Measurements from ENCODE around the gene SPTB.

- TF ChIP-seq, protein P1, sequence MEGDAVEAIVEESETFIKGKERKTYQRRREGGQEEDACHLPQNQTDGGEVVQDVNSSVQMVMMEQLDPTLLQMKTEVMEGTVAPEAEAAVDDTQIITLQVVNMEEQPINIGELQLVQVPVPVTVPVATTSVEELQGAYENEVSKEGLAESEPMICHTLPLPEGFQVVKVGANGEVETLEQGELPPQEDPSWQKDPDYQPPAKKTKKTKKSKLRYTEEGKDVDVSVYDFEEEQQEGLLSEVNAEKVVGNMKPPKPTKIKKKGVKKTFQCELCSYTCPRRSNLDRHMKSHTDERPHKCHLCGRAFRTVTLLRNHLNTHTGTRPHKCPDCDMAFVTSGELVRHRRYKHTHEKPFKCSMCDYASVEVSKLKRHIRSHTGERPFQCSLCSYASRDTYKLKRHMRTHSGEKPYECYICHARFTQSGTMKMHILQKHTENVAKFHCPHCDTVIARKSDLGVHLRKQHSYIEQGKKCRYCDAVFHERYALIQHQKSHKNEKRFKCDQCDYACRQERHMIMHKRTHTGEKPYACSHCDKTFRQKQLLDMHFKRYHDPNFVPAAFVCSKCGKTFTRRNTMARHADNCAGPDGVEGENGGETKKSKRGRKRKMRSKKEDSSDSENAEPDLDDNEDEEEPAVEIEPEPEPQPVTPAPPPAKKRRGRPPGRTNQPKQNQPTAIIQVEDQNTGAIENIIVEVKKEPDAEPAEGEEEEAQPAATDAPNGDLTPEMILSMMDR (IDR thresholded peaks at IDR 0.05): no peak
- TF ChIP-seq POLR2AphosphoS5 (IDR thresholded peaks at IDR 0.05): no peak
- TF ChIP-seq POLR2A (IDR thresholded peaks at IDR 0.05): no peak
- TF ChIP-seq EP300 (IDR thresholded peaks at IDR 0.05): no peak
These were observed 39.9 kb upstream of the SPTB start for GRCh38 chr14:64919618-64920017.

Measured in sigmoid colon (tissue), 4 donors.